Measurements from ENCODE around the gene CALHM6.

- no peak for TF ChIP-seq CTCF (IDR thresholded peaks at IDR 0.05)
- no peak for TF ChIP-seq EP300 (IDR thresholded peaks at IDR 0.05)
- no peak for TF ChIP-seq POLR2AphosphoS5 (IDR thresholded peaks at IDR 0.05)
- TF ChIP-seq POLR2A (IDR thresholded peaks at IDR 0.05) = no peak
Observed at GRCh38 chr6:116434056-116434725, 27.0 kb upstream of the CALHM6 start.
